Psoas muscle (tissue), 8 donors: Measurements from ENCODE around the gene ACAD11. TPM values are rescaled to one million over a fixed set of nuclear protein-coding genes. Genes with fewer than 3 reads are reported as not detected.

Source experiments
- ATAC-seq, 4 donors: fragments of 200-7000 bp; cut with Tn5 transposase; one replicate each; pipeline ENCODE4 v1.9.1; 2020; ENCODE audit warnings: moderate library complexity in 3 of 4, mild to moderate bottlenecking in 2 of 4
- DNase-seq, 2 donors: peaks; one replicate each; pipeline ENCODE4 v3.0.0-alpha.2; 2020
- H3K27ac ChIP-seq: fragments of 200-600 bp; one replicate; pipeline ENCODE4 v1.8.0; 2022
- H3K27me3 ChIP-seq, 3 donors: fragments of 200-600 bp in 1 of 3; one replicate each; pipeline versions ENCODE4 v1.6.1 to v1.8.0; 2013 to 2022; ENCODE audit warnings: low read length in 2 of 3, mild to moderate bottlenecking in 2 of 3, moderate library complexity in 1 of 3; ENCODE audit not compliant: insufficient read depth in 3 of 3
- H3K36me3 ChIP-seq, 2 donors: fragments of 200-600 bp in 1 of 2; one replicate each; pipeline versions ENCODE4 v1.6.1 to v1.8.0; 2013 to 2022; ENCODE audit warnings: low read depth in 1 of 2, mild to moderate bottlenecking in 1 of 2, moderate library complexity in 1 of 2; ENCODE audit not compliant: insufficient read depth in 1 of 2
- H3K4me1 ChIP-seq: fragments of 200-600 bp; one replicate; pipeline ENCODE4 v1.8.0; 2022
- H3K4me3 ChIP-seq: fragments of 200-600 bp; one replicate; pipeline ENCODE4 v1.8.0; 2022; ENCODE audit warnings: mild to moderate bottlenecking
- H3K9me3 ChIP-seq: fragments of 200-600 bp; one replicate; pipeline ENCODE4 v1.8.0; 2022
- WGBS, 3 donors: extraction: QIAGEN DNeasy Blood & Tissue Kit; methylation state at CpG; one replicate each; pipeline versions ENCODE4 v1.1.6 to v1.1.7; 2013; 5-methylcytosine and 5-hydroxymethylcytosine counted together
- intact Hi-C, 2 donors: fragments of 100-400 bp; cut with DNase I; formaldehyde crosslinking; loops; one replicate each; pipeline versions ENCODE4 v1.11.0 to v1.14.2; 2022
- polyA plus RNA-seq, 3 donors: library from polyadenylated mRNA; stranded (reverse); fragments of 200-250 nt; gene quantifications; one replicate each; pipeline ENCODE4 v1.2.3, GENCODE V29; 2013
- total RNA-seq, 4 donors: library from RNA; stranded (reverse); fragmentation: NEBNext Ultra II Directional in 2 of 4; extraction: Animal tissue kit (Norgen Biotek cat#: 25700) in 2 of 4; gene quantifications; one replicate each; pipeline versions ENCODE4 v1.2.1 to v1.2.4, GENCODE V29; 2021 to 2023
- TF ChIP-seq, protein P1 (sequence below): fragments of 200-600 bp; IDR thresholded peaks from one replicate; pipeline ENCODE4 v1.8.0; 2022; ENCODE audit warnings: antibody characterized with exemption
- donor health status: healthy with polysubstance abuse.
- donor health status: DM: no; HTN: no; CAD: no; lungs with moderate emphysema.
- donor health status: Bipolar disorder and iron deficiency.
- donor health status: healthy.
- donor health status: DM: yes; HTN: yes; CAD: no.
- donor health status: DM: no; HTN: no; CAD: no.
- donor health status: DM: no; HTN: no; CAD: no.
- donor health status: DM: yes; HTN: yes; CAD: no.

Gene ACAD11
- total and polyA plus RNA-seq, 7 donors: 1.8 to 7.5 (median 5.7) TPM

DNA sequence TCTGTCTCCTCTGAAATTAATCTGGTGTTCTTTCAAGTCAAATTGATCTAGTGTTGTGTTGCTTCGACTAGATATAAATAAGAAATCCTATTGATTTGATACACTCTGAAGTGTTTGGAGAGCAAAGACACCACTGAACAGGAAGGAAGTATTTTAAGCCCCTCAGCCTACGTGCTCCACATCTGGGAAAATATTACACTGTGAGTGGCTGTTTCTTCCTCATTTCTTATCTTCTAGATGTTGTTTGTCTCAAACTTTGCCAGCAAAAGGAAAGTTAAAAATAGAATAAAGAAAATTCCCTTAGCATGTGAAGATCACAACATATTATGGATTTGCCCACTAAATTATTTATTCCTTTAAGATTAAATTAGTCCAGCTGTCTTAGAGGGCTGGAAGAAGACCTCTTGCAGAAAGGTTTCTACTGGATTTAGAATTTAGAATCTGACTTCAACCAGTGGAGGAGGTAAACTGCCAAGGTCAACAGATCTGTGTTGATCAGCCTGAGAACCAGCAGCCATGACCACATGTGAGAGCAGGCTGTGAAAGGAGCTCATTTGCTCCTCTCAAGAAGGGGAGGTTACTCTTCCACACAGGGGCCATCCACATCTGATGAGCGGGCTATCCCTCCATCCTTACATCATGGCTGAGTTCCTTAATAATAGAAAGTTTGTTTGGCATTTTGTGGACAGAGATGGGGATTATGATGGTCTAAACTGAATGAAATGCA is 108.9 kb downstream of the ACAD11 start:
- Histone ChIP-seq H3K27ac (no peak overlapping the region), H3K36me3 (no peaks in the 10 kb centered on the region), H3K9me3 (no peaks in the 10 kb centered on the region), H3K4me1 (no peaks in the 10 kb centered on the region), H3K4me3 (no peak overlapping the region), H3K27me3 (no peaks in the 10 kb centered on the region)
- intact Hi-C loops: no loop called here
- ATAC-seq: no peak
- TF ChIP-seq, protein P1, sequence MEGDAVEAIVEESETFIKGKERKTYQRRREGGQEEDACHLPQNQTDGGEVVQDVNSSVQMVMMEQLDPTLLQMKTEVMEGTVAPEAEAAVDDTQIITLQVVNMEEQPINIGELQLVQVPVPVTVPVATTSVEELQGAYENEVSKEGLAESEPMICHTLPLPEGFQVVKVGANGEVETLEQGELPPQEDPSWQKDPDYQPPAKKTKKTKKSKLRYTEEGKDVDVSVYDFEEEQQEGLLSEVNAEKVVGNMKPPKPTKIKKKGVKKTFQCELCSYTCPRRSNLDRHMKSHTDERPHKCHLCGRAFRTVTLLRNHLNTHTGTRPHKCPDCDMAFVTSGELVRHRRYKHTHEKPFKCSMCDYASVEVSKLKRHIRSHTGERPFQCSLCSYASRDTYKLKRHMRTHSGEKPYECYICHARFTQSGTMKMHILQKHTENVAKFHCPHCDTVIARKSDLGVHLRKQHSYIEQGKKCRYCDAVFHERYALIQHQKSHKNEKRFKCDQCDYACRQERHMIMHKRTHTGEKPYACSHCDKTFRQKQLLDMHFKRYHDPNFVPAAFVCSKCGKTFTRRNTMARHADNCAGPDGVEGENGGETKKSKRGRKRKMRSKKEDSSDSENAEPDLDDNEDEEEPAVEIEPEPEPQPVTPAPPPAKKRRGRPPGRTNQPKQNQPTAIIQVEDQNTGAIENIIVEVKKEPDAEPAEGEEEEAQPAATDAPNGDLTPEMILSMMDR: no peak
- 65 to 73% (median 66%) methylated on average over 3 of the region's 3 CpGs for WGBS, 3 donors
- no peak for DNase-seq

DNA sequence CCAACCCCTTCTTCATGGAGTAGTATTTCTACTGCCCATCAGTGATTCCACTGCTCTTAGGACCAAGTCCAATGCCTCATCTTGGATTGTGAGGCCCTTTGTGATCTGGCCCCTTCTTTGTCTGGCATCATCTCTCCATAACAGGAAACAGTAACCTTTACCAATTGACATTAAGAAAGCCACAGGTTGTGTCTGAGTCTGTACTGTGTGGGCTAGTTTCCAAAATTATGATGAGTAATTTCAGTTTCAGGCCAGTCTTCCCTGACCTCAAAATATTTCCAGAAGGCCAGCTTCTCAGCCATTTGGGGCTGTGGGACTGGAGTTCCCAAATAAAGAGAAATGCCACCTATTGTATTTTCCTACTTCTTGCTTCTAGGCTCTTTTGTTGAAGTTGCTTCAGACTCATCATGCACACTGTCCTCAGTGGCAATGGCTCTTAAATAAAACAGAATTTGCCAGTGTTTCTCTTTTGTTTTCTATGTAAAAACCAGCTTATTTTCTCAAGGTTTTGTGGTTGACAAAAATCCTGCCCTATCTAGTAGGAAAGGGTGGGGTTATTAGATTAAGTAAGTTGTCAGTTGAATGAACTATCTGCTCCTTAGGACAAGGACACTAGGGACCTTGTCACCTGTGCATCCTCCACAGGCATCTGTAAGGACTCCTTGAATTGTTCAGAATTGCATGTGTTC is 109.6 kb downstream of the ACAD11 start:
- intact Hi-C loops: no loop called here
- H3K27ac ChIP-seq: no peak overlapping the region

DNA sequence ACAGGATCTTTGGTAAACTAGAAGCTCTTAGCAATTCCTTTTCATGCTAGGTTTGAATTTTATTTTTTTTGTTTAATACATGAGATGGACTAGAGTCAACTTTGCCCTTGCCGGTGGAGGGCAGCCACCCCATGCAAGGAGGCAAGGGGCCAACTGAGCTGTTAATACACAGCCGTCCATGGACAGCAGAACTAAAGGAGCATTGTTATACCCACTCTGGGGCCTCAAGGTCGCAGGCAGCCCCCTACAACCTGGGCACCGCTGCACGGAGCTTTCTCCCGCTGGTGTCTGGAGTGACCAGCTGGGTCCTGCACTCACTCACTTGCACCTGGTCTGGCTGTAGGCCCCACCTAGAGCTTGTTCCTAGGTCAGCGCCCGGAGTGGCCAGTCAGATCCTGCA is 110.4 kb downstream of the ACAD11 start:
- intact Hi-C loops: no loop called here
- DNase-seq: no peak
- no peaks in the 10 kb centered on the region for H3K4me1 ChIP-seq
- 78 to 95% (median 85%) methylated on average over 8 of the region's 8 CpGs for WGBS, 3 donors
- no peak overlapping the region for H3K27ac ChIP-seq
- H3K36me3 ChIP-seq: no peaks in the 10 kb centered on the region
- H3K27me3 ChIP-seq: no peaks in the 10 kb centered on the region
- ATAC-seq: no peak
- no peak overlapping the region for H3K4me3 ChIP-seq
- no peaks in the 10 kb centered on the region for H3K9me3 ChIP-seq
- TF ChIP-seq, protein P1: no peak

More for the DNA sequence above, 109.6 kb downstream of the ACAD11 start:
- Histone ChIP-seq H3K36me3 (no peaks in the 10 kb centered on the region), H3K4me3 (no peak overlapping the region), H3K9me3 (no peaks in the 10 kb centered on the region), H3K27me3 (no peaks in the 10 kb centered on the region), H3K4me1 (no peaks in the 10 kb centered on the region)
- DNase-seq: no peak
- TF ChIP-seq, protein P1: no peak
- peak in 1 of 4 donors; percentile 33 for ATAC-seq

DNA sequence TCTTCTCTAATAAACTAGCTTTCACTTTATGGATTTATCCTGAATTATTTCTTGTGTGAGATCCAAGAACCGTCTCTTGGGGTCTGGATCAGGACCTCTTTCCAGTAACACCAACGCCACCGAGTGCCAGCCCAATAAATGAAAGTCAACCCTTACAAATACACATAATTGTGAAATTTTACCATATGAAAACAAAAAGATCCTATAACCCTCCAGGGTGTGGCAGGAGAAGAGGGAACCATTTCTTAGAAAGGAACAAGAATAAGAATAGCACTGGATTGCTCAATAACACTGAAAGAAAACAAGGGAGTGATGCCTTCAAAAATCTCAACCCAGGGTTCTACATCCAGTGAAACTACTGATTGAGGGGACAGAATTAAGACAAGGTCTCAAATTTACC is 114.1 kb downstream of the ACAD11 start:
- no peak overlapping the region for H3K27ac ChIP-seq
- H3K4me1 ChIP-seq: no peaks in the 10 kb centered on the region
- ATAC-seq: peak in 1 of 4 donors; percentile 42
- DNase-seq: peak in 1 of 2 donors; percentile 25
- H3K36me3 ChIP-seq: peaks cover 0 to 19% of the 10 kb centered on the region in 2 donors
- WGBS, 3 donors: 47 to 72% (median 55%) methylated on average over 3 of the region's 3 CpGs
- H3K9me3 ChIP-seq: no peaks in the 10 kb centered on the region
- intact Hi-C loops: no loop called here
- no peak overlapping the region for H3K4me3 ChIP-seq
- TF ChIP-seq, protein P1: no peak
- no peaks in the 10 kb centered on the region for H3K27me3 ChIP-seq
